ENCODE results near the gene FMR1NB. TPM values are rescaled to one million over a fixed set of nuclear protein-coding genes. Genes with fewer than 3 reads are reported as not detected.

FMR1NB gene
- total RNA-seq, 2 donors from 2014 or later: not detected

DNA sequence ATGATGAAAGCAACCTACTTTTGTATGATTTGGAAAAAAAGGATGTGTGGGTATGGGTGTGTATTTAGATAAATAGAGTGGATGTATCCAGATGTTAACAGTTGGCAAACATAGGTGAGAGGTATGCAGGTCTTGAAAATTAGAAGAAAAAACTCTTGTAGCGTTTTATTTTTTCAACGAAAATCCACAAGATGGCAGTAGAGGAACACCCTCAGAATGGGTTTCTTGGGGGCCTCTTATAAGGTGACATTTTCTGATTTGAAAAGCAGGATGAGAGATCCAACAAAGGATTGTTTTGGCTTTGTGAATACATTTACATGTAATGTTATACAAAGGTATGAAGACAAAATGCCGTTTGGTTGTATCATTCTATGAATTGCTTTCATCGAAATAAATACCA is 68.3 kb downstream of the FMR1NB start:
- Histone ChIP-seq H3K27me3 (ENCODE audit: control insufficient read depth, insufficient read depth, low read length, poor library complexity, severe bottlenecking) (no peaks in the 10 kb centered on the region), H3K4me3 (ENCODE audit: low read length) (no peak overlapping the region), H3K36me3 (ENCODE audit: control insufficient read depth, insufficient read depth, low read length) (no peaks in the 10 kb centered on the region), H3K9ac (ENCODE audit: extremely low read depth, low read length, poor library complexity, severe bottlenecking) (no peak overlapping the region), H3K27ac (ENCODE audit: low read depth, low read length) (no peak overlapping the region), H3K4me1 (ENCODE audit: control insufficient read depth, insufficient read depth, low read length) (no peaks in the 10 kb centered on the region), H3K9me3 (ENCODE audit: control insufficient read depth, low read length) (no peaks in the 10 kb centered on the region)
- WGBS, 2 experiments (ENCODE audit: insufficient coverage in 1 of 2, insufficient read length in 1 of 2): 0 to 44% methylated on average over 2 to 4 of the region's 4 CpGs
- DNase-seq: no peak
- H3K4me1 Mint-ChIP-seq: no peaks in the 10 kb centered on the region
- no peaks in the 10 kb centered on the region for H3K27me3 Mint-ChIP-seq (ENCODE audit: insufficient read depth)
- H3K27ac Mint-ChIP-seq: no peak overlapping the region
- H3K4me3 Mint-ChIP-seq: no peak overlapping the region
- no peaks in the 10 kb centered on the region for H3K36me3 Mint-ChIP-seq (ENCODE audit: low read depth)
- TF ChIP-seq, protein P1, sequence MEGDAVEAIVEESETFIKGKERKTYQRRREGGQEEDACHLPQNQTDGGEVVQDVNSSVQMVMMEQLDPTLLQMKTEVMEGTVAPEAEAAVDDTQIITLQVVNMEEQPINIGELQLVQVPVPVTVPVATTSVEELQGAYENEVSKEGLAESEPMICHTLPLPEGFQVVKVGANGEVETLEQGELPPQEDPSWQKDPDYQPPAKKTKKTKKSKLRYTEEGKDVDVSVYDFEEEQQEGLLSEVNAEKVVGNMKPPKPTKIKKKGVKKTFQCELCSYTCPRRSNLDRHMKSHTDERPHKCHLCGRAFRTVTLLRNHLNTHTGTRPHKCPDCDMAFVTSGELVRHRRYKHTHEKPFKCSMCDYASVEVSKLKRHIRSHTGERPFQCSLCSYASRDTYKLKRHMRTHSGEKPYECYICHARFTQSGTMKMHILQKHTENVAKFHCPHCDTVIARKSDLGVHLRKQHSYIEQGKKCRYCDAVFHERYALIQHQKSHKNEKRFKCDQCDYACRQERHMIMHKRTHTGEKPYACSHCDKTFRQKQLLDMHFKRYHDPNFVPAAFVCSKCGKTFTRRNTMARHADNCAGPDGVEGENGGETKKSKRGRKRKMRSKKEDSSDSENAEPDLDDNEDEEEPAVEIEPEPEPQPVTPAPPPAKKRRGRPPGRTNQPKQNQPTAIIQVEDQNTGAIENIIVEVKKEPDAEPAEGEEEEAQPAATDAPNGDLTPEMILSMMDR (conservative IDR thresholded peaks at IDR 0.05): peak; percentile 79
- H3K9me3 Mint-ChIP-seq: peaks cover 27% of the 10 kb centered on the region

DNA sequence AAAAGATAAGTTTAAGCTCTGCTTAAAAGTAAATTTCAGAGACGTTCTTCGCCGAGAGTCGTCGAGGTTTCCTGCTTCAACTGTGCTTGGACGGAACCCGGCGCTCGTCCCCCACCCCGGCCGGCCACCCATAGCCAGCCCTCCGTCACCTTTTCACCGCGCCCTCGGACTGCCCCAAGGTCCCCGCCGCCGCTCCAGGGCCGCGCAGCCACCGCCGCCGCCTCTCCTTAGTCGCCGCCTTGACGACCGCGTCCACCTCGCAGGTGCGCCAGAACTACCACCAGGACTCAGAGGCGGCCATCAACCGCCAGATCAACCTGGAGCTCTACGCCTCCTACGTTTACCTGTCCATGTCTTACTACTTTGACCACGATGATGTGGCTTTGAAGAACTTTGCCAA is 70.8 kb downstream of the FMR1NB start:
- 95 to 96% methylated on average over 11 to 35 of the region's 35 CpGs for WGBS, 2 experiments (ENCODE audit: insufficient coverage in 1 of 2, insufficient read length in 1 of 2)
- H3K27ac Mint-ChIP-seq: no peak overlapping the region
- Histone ChIP-seq H3K27ac (ENCODE audit: low read depth, low read length) (no peak overlapping the region), H3K9ac (ENCODE audit: extremely low read depth, low read length, poor library complexity, severe bottlenecking) (no peak overlapping the region), H3K9me3 (ENCODE audit: control insufficient read depth, low read length) (no peaks in the 10 kb centered on the region), H3K4me3 (ENCODE audit: low read length) (no peak overlapping the region), H3K27me3 (ENCODE audit: control insufficient read depth, insufficient read depth, low read length, poor library complexity, severe bottlenecking) (no peaks in the 10 kb centered on the region), H3K4me1 (ENCODE audit: control insufficient read depth, insufficient read depth, low read length) (no peaks in the 10 kb centered on the region), H3K36me3 (ENCODE audit: control insufficient read depth, insufficient read depth, low read length) (no peaks in the 10 kb centered on the region)
- no peaks in the 10 kb centered on the region for H3K4me1 Mint-ChIP-seq
- H3K4me3 Mint-ChIP-seq: no peak overlapping the region
- H3K9me3 Mint-ChIP-seq: peaks cover 24% of the 10 kb centered on the region
- H3K27me3 Mint-ChIP-seq (ENCODE audit: insufficient read depth): no peaks in the 10 kb centered on the region
- DNase-seq: no peak
- H3K36me3 Mint-ChIP-seq (ENCODE audit: low read depth): no peaks in the 10 kb centered on the region
- TF ChIP-seq, protein P1 (conservative IDR thresholded peaks at IDR 0.05): no peak

DNA sequence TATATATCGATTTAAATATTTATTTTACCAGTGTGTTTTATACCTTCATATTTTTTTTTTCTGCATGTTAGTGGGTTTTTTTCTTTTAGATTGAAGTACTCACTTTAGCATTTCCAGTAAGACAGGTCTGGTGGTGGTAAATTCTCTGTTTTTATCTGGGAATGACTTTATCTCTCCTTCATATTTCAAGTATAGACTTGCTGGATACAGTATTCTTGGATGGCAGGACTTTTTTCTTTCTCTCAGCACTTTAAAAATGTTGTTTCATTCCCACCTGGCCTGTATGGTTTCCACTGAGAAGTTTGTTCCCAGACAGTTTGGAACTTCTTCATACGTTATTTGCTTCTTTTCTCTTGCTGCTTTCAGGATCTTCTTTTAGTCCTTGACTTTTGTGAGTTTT is 86.1 kb downstream of the FMR1NB start:
- no peaks in the 10 kb centered on the region for H3K4me1 Mint-ChIP-seq
- 90 to 100% methylated on average over 1 of the region's 2 CpGs for WGBS, 2 experiments (ENCODE audit: insufficient coverage in 1 of 2, insufficient read length in 1 of 2)
- no peaks in the 10 kb centered on the region for H3K36me3 Mint-ChIP-seq (ENCODE audit: low read depth)
- no peaks in the 10 kb centered on the region for H3K27me3 Mint-ChIP-seq (ENCODE audit: insufficient read depth)
- Histone ChIP-seq H3K27ac (ENCODE audit: low read depth, low read length) (no peak overlapping the region), H3K9ac (ENCODE audit: extremely low read depth, low read length, poor library complexity, severe bottlenecking) (no peak overlapping the region), H3K36me3 (ENCODE audit: control insufficient read depth, insufficient read depth, low read length) (no peaks in the 10 kb centered on the region), H3K9me3 (ENCODE audit: control insufficient read depth, low read length) (no peaks in the 10 kb centered on the region), H3K4me3 (ENCODE audit: low read length) (no peak overlapping the region), H3K4me1 (ENCODE audit: control insufficient read depth, insufficient read depth, low read length) (no peaks in the 10 kb centered on the region), H3K27me3 (ENCODE audit: control insufficient read depth, insufficient read depth, low read length, poor library complexity, severe bottlenecking) (no peaks in the 10 kb centered on the region)
- H3K27ac Mint-ChIP-seq: no peak overlapping the region
- TF ChIP-seq, protein P1 (conservative IDR thresholded peaks at IDR 0.05): no peak
- peaks cover 64% of the 10 kb centered on the region for H3K9me3 Mint-ChIP-seq
- H3K4me3 Mint-ChIP-seq: no peak overlapping the region
- DNase-seq: no peak
